ENCODE data around the gene GUCA1A.

GRCh38 chr6:42141603-42142117 is 31.5 kb upstream of the GUCA1A start:
- TF ChIP-seq CTCF (IDR thresholded peaks at IDR 0.05) (no peak), POLR2AphosphoS5 (IDR thresholded peaks at IDR 0.05) (no peak)
